OCI-LY1 (cell line): ENCODE data around the gene KIF20A.

Source experiments
- H2AFZ ChIP-seq: fragments of 200-600 bp; sonication (generic), shearing (Covaris generic); 2 replicates; pipeline ENCODE4 v1.6.0; 2014; ENCODE audit warnings: antibody characterized with exemption, mild to moderate bottlenecking, low read length
- H3F3A ChIP-seq: fragments of 200-600 bp; sonication (generic), shearing (Covaris generic); 2 replicates; pipeline ENCODE4 v1.6.0; 2014; ENCODE audit warnings: mild to moderate bottlenecking, antibody characterized with exemption, low read length, moderate library complexity; ENCODE audit not compliant: insufficient read depth
- H3K27ac ChIP-seq: fragments of 200-600 bp; sonication (generic); 2 replicates; pipeline ENCODE4 v1.5.1; 2014; ENCODE audit warnings: low read length, mixed run types, mild to moderate bottlenecking, low read depth; ENCODE audit not compliant: poor library complexity, severe bottlenecking
- H3K27me3 ChIP-seq: fragments of 200-600 bp; sonication (generic); 2 replicates; pipeline ENCODE4 v1.6.0; 2014; ENCODE audit warnings: antibody characterized with exemption, mild to moderate bottlenecking, low read length, moderate library complexity; ENCODE audit not compliant: insufficient read depth
- H3K36me3 ChIP-seq: fragments of 200-600 bp; sonication (generic); 2 replicates; pipeline ENCODE4 v1.6.1; 2014; ENCODE audit warnings: mild to moderate bottlenecking, antibody characterized with exemption, low read length, moderate library complexity, mixed read lengths; ENCODE audit not compliant: insufficient read depth
- H3K4me1 ChIP-seq: fragments of 200-600 bp; sonication (generic); 2 replicates; pipeline ENCODE4 v1.5.1; 2014; ENCODE audit warnings: mild to moderate bottlenecking, low read length, moderate library complexity; ENCODE audit not compliant: insufficient read depth, severe bottlenecking
- H3K4me2 ChIP-seq: fragments of 200-600 bp; sonication (generic), shearing (Covaris generic); 2 replicates; pipeline ENCODE4 v1.6.1; 2014; ENCODE audit warnings: low read length
- H3K4me3 ChIP-seq: fragments of 200-600 bp; sonication (generic); 2 replicates; pipeline ENCODE4 v1.5.1; 2014; ENCODE audit warnings: low read length, low read depth, mild to moderate bottlenecking, mixed read lengths; ENCODE audit not compliant: poor library complexity, severe bottlenecking
- H3K79me2 ChIP-seq: fragments of 200-600 bp; shearing (Covaris generic); 2 replicates; pipeline ENCODE4 v1.6.1; 2016; ENCODE audit warnings: mixed run types, low read length, mixed read lengths; ENCODE audit not compliant: insufficient read depth
- H3K9ac ChIP-seq: fragments of 200-600 bp; sonication (generic), shearing (Covaris generic); 2 replicates; pipeline ENCODE4 v1.6.1; 2014; ENCODE audit warnings: mild to moderate bottlenecking, low read length, mixed read lengths
- H3K9me2 ChIP-seq: fragments of 200-600 bp; sonication (generic), shearing (Covaris generic); 2 replicates; pipeline ENCODE4 v1.6.1; 2014; ENCODE audit warnings: low read depth, mild to moderate bottlenecking, low read length, mixed read lengths
- H3K9me3 ChIP-seq: fragments of 200-600 bp; shearing (Covaris generic); 2 replicates; pipeline ENCODE4 v1.6.1; 2014; ENCODE audit warnings: low read length, mixed read lengths
- H4K20me1 ChIP-seq: fragments of 200-600 bp; sonication (generic), shearing (Covaris generic); 2 replicates; pipeline ENCODE4 v1.6.0; 2016; ENCODE audit warnings: mild to moderate bottlenecking, low read length; ENCODE audit not compliant: insufficient read depth
- CTCF ChIP-seq: fragments of 200-600 bp; sonication (generic), shearing (Covaris generic); IDR thresholded peaks from 2 replicates; pipeline ENCODE4 v1.5.1; 2017; ENCODE audit warnings: mild to moderate bottlenecking, antibody characterized with exemption, low read length, moderate library complexity, mixed read lengths
- EZH2 ChIP-seq: fragments of 200-600 bp; sonication (generic), shearing (Covaris generic); IDR thresholded peaks from 2 replicates; pipeline ENCODE4 v1.8.0; 2017; ENCODE audit warnings: borderline replicate concordance, mixed run types, mild to moderate bottlenecking, antibody characterized with exemption, low read length, moderate library complexity, mixed read lengths

The KIF20A gene

GRCh38 chr5:138229387-138229786, 50.5 kb downstream of the KIF20A start:
- H3K9me3 ChIP-seq, result peaks cover 12% of the 10 kb centered on the region
- H3K4me3 ChIP-seq, result no peak overlapping the region
- no peak overlapping the region for H3K9ac ChIP-seq
- H3K4me1 ChIP-seq, result no peaks in the 10 kb centered on the region
- no peaks in the 10 kb centered on the region for H3K9me2 ChIP-seq
- no peak overlapping the region for H3K4me2 ChIP-seq
- H3K27me3 ChIP-seq, result no peaks in the 10 kb centered on the region; the same call in 1 of the 2 replicates
- no peak overlapping the region for H3K27ac ChIP-seq
- no peak overlapping the region for H2AFZ ChIP-seq
- TF ChIP-seq CTCF, result no peak
- no peak for TF ChIP-seq EZH2
- H3K36me3 ChIP-seq, result no peaks in the 10 kb centered on the region; the same call in 1 of the 2 replicates
- no peaks in the 10 kb centered on the region for H4K20me1 ChIP-seq
- H3F3A ChIP-seq, result no peaks in the 10 kb centered on the region
- H3K79me2 ChIP-seq, result no peaks in the 10 kb centered on the region

- Histone ChIP-seq H3K4me3 (no peak overlapping the region), H3K9ac (no peak overlapping the region), H3K36me3 (no peaks in the 10 kb centered on the region; the same call in 1 of the 2 replicates), H3K9me2 (no peaks in the 10 kb centered on the region), H3K27me3 (no peaks in the 10 kb centered on the region; the same call in 1 of the 2 replicates), H2AFZ (no peak overlapping the region), H3K79me2 (no peaks in the 10 kb centered on the region), H3F3A (no peaks in the 10 kb centered on the region), H3K4me2 (no peak overlapping the region), H3K27ac (no peak overlapping the region), H3K4me1 (no peaks in the 10 kb centered on the region), H3K9me3 (peaks cover 12% of the 10 kb centered on the region), H4K20me1 (no peaks in the 10 kb centered on the region)
- no peak for TF ChIP-seq EZH2
Observed at GRCh38 chr5:138230261-138230660, 51.3 kb downstream of the KIF20A start.

- no peak overlapping the region for H3K27ac ChIP-seq
- no peaks in the 10 kb centered on the region for H3F3A ChIP-seq
- H3K9ac ChIP-seq, result no peak overlapping the region
- no peak overlapping the region for H3K4me3 ChIP-seq
- no peaks in the 10 kb centered on the region; the same call in 1 of the 2 replicates for H3K36me3 ChIP-seq
- TF ChIP-seq CTCF (no peak), EZH2 (no peak)
- no peaks in the 10 kb centered on the region for H4K20me1 ChIP-seq
- H3K9me3 ChIP-seq, result peaks cover 7% of the 10 kb centered on the region
- no peaks in the 10 kb centered on the region for H3K79me2 ChIP-seq
- H3K27me3 ChIP-seq, result no peaks in the 10 kb centered on the region; the same call in 1 of the 2 replicates
- no peaks in the 10 kb centered on the region for H3K9me2 ChIP-seq
- H3K4me1 ChIP-seq, result no peaks in the 10 kb centered on the region
- H2AFZ ChIP-seq, result no peak overlapping the region
- no peak overlapping the region for H3K4me2 ChIP-seq
Observed at GRCh38 chr5:138230981-138231589, 52.2 kb downstream of the KIF20A start.

DNA sequence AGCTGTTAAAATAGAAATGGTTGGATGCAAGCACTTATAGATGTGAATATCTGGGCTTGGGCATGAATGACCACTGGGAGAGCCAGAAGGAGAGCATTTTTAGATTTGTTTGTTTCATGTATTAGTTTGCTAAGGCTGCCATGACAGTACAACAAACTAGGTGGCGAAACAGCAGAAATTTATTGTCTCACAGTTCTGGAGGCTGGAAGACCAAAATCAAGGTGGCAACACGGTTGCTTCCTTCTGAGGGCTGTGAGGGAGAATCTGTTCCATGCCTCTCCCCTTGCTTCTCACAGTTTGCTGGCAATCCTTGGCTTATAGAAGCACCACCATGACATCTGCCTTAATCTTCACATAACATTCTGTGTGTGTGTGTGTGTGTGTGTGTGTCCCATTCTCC, 54.4 kb downstream of the KIF20A start:
- Histone ChIP-seq H3K27ac (no peak overlapping the region), H4K20me1 (no peaks in the 10 kb centered on the region), H3F3A (no peaks in the 10 kb centered on the region), H3K79me2 (no peaks in the 10 kb centered on the region), H3K9me3 (no peaks in the 10 kb centered on the region), H2AFZ (no peak overlapping the region), H3K4me1 (no peaks in the 10 kb centered on the region), H3K27me3 (no peaks in the 10 kb centered on the region), H3K36me3 (no peaks in the 10 kb centered on the region), H3K4me3 (no peak overlapping the region), H3K4me2 (no peak overlapping the region), H3K9ac (no peak overlapping the region), H3K9me2 (no peaks in the 10 kb centered on the region)
- no peak for TF ChIP-seq EZH2
- TF ChIP-seq CTCF, result no peak
